Measurements from ENCODE around the gene SLC29A4. TPM values are rescaled to one million over a fixed set of nuclear protein-coding genes. Genes with fewer than 3 reads are reported as not detected.
"Not testable (repeated sequence)": the region's sequence is repeated elsewhere in the genome, so short reads cannot be mapped to it uniquely, and the experiment has no call there.

SLC29A4 gene
- total RNA-seq, 2 experiments from 2014 or later, result 2.5 to 2.9 TPM

DNA sequence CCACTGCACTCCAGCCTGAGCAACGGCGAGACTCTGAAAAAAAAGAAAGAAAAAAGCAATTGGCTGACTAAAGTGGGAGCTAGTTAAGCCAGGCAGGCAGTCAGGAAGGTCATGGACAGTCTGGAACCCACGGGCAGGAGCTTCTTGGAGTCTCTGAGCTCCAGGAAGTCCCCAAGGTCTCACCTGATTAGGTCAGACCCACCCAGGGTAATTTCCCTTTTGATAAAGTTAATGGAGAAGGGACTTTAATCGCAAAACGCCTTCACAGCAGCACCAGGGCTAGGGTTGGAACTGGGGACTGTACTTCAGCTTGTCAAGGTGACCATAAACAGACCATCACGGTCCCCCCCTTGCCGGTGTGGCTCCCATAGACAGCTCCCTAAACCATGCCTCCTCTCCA, 6.6 kb downstream of the SLC29A4 start:
- ChIA-PET POLR2A (interaction anchor here (1.1 kb wide), 1 partner anchor 59 kb away, joined by 3 read pairs; no protein-coding TSS in a partner anchor), CTCF (no interaction called here)
- intact Hi-C loops (cut with micrococcal nuclease), result no loop called here
- Mint-ChIP-seq H3K36me3 (ENCODE audit: low read depth) (no peaks in the 10 kb centered on the region), H3K27ac (no peak overlapping the region), H3K27me3 (peaks cover 5% of the 10 kb centered on the region), H3K4me3 (no peak overlapping the region), H3K4me1 (ENCODE audit: low read depth) (no peaks in the 10 kb centered on the region), H3K9me3 (no peaks in the 10 kb centered on the region)
- ATAC-seq, result no peak
- TF ChIP-seq, protein P1, sequence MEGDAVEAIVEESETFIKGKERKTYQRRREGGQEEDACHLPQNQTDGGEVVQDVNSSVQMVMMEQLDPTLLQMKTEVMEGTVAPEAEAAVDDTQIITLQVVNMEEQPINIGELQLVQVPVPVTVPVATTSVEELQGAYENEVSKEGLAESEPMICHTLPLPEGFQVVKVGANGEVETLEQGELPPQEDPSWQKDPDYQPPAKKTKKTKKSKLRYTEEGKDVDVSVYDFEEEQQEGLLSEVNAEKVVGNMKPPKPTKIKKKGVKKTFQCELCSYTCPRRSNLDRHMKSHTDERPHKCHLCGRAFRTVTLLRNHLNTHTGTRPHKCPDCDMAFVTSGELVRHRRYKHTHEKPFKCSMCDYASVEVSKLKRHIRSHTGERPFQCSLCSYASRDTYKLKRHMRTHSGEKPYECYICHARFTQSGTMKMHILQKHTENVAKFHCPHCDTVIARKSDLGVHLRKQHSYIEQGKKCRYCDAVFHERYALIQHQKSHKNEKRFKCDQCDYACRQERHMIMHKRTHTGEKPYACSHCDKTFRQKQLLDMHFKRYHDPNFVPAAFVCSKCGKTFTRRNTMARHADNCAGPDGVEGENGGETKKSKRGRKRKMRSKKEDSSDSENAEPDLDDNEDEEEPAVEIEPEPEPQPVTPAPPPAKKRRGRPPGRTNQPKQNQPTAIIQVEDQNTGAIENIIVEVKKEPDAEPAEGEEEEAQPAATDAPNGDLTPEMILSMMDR (IDR thresholded peaks at IDR 0.05), result no peak
- DNase-seq, result no peak

DNA sequence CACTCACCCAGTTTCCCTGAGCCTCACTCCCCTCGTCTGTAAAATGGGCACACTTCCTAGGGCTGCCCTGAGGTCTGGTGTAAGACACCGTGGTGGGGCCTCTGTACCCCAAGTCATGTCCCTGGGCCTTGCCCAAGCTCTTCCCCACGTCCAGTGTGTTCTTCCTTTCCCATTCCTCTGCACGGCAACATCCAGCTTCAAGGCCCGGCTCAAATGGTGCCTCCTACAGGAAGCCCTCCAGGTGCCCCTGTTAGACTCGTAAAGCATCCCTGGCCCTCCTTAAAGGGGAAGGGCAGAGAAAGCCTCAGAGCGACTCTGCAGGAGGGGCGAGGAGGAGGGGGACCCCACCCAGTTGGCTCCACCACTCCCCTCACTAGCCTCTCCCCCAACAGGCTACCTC, 8.6 kb downstream of the SLC29A4 start:
- DNase-seq (no peak), ATAC-seq (no peak)
- POLR2A ChIA-PET, result no interaction called here
- intact Hi-C loops (cut with micrococcal nuclease), result no loop called here
- H3K36me3 Mint-ChIP-seq (ENCODE audit: low read depth), result peaks cover 3% of the 10 kb centered on the region
- no peak overlapping the region for H3K27ac Mint-ChIP-seq
- peaks cover 3% of the 10 kb centered on the region for H3K4me1 Mint-ChIP-seq (ENCODE audit: low read depth)
- peaks cover 8% of the 10 kb centered on the region for H3K27me3 Mint-ChIP-seq
- H3K9me3 Mint-ChIP-seq, result peaks cover 6% of the 10 kb centered on the region
- CTCF ChIA-PET, result no interaction called here
- no peak overlapping the region for H3K4me3 Mint-ChIP-seq
- TF ChIP-seq, protein P1 (IDR thresholded peaks at IDR 0.05), result no peak

DNA sequence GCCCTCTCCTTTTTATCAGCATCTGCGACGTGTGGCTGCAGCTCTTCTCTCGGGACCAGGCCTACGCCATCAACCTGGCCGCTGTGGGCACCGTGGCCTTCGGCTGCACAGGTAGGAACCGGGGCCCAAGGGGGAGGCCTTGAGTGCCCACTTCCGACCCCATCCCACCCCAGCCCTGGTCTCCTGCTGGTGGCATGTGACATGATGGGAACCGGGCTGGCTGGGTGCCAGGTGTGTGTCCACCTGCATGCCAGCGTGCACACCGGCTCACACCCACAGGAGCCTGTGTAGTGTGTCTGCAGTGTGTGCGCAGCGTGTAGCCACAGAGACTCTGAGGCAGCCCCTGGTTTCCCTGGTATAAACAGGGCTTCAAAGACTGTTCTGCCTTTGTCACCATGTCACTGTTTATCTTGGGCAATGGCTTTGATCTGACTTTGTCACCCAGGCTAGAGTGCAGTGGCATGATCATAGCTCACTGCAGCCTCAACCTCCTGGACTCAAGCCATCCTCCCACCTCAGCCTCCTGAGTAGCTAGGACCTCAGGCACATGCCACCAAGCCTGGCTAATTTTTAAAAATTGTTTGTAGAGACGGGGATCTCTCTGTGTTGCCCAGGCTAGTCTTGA, 9.1 kb downstream of the SLC29A4 start:
- CTCF ChIA-PET; ATAC-seq; DNase-seq; intact Hi-C loops (cut with micrococcal nuclease); H3K27me3 Mint-ChIP-seq; H3K27ac Mint-ChIP-seq; POLR2A ChIA-PET; H3K4me1 Mint-ChIP-seq (ENCODE audit: low read depth); H3K4me3 Mint-ChIP-seq; H3K9me3 Mint-ChIP-seq; H3K36me3 Mint-ChIP-seq (ENCODE audit: low read depth): not testable (repeated sequence)

DNA sequence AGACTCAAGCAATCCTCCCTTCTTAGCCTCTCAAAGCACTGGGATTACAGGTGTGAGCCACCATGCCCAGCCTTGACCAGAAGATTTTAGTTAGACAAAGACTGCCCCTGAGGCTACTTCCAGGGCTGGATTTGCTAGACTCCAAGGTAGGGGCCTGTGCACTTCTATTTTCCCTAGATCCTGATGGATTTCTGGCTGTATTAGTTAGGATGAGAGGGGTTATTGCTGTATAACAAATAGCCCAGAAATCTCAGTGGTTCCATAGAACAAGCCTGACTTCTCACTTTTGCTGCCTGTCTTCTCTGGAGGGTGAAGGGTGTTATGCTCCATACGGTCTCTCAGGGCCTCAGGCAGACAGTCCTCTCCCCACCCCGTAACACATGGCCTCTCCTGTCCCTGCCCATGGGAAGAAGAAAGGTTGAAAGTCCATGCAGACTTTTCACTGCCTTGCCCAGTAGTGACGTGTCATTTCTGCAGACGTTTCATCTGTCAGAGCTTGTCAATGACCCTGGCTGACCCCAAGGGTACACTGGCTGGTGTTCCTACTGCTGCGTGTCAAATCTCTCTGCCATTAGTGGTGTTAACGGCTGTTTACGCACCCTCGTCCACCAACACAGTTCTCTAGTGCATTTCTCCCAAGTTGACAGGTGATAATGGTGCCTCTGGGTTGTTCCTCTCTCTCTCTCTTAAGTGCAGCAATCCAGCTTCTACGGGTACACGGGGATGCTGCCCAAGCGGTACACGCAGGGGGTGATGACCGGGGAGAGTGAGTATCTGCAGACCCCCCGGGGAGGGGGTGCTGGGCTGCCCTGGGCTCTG, 11.6 kb downstream of the SLC29A4 start:
- no peak for DNase-seq
- TF ChIP-seq, protein P1 (IDR thresholded peaks at IDR 0.05), result no peak
- peaks cover 12% of the 10 kb centered on the region for H3K4me1 Mint-ChIP-seq (ENCODE audit: low read depth)
- ATAC-seq, result no peak
- H3K27ac Mint-ChIP-seq, result no peak overlapping the region
- H3K9me3 Mint-ChIP-seq, result peaks cover 6% of the 10 kb centered on the region
- POLR2A ChIA-PET, result no interaction called here
- peaks cover 3% of the 10 kb centered on the region for H3K36me3 Mint-ChIP-seq (ENCODE audit: low read depth)
- intact Hi-C loops (cut with micrococcal nuclease), result no loop called here
- CTCF ChIA-PET, result interaction anchor here (1.0 kb wide), 1 partner anchor 71 kb away, joined by 3 read pairs; no protein-coding TSS in a partner anchor
- no peak overlapping the region for H3K4me3 Mint-ChIP-seq
- peaks cover 18% of the 10 kb centered on the region for H3K27me3 Mint-ChIP-seq

DNA sequence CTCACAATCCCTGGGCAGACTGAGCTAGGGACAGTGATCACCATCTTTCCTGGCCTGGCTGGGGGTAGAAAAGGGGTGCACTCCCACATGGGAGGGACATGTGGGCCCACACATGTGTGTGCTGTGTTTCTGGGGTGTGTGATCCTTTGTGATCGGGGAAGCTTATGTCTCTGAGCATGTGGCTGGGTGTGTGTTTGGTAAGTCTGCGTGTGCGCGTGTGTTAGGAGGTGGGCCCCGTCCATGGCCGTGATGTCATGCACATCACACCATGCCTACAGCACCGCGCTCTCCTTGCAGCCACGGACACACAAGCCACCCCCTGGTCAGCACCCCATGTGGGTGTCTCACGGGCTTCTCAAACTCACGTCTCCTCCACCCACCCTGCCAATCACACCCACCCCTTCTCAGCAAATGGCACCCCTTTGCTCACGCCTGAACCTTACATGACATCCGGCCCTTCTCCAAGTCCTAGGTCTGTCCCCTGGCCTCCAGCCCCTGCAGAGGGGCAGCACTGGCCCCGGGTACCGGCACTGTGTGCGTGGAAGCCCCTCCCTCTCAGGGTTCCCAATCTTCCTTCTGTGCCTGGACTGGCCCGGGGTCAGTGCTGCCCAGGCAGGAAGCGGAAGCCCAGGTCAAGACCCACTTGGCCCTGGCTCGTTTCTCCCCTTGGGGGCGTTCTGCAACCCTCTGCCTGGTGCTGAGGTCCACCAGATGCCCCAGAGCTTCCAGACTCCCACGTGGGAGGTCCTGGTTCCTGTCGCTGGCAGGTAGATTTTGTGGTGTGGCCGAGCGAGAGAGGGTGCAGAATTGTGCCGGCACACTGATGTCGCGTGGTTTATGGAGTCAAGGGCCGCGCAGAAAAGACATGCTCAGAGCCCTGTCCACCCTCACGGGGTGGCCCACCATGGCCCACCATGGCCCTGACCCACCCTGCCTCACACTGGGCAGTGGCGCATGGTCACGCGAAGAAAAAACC, 12.6 kb downstream of the SLC29A4 start:
- TF ChIP-seq, protein P1 (IDR thresholded peaks at IDR 0.05), result no peak
- H3K27me3 Mint-ChIP-seq, result peaks cover 18% of the 10 kb centered on the region
- H3K4me1 Mint-ChIP-seq (ENCODE audit: low read depth), result peaks cover 12% of the 10 kb centered on the region
- peaks cover 3% of the 10 kb centered on the region for H3K36me3 Mint-ChIP-seq (ENCODE audit: low read depth)
- no peak overlapping the region for H3K4me3 Mint-ChIP-seq
- no peak overlapping the region for H3K27ac Mint-ChIP-seq
- ChIA-PET POLR2A (no interaction called here), CTCF (interaction anchor here (1.0 kb wide), 1 partner anchor 70 kb away, joined by 3 read pairs; no protein-coding TSS in a partner anchor)
- no peak for DNase-seq
- ATAC-seq, result no peak
- intact Hi-C loops (cut with micrococcal nuclease), result no loop called here
- peaks cover 6% of the 10 kb centered on the region for H3K9me3 Mint-ChIP-seq

All from activated CD8-positive, alpha-beta T cell treated with anti-CD3 and anti-CD28 coated beads for 36 hours (primary cell).